H9 (cell line): ENCODE measurements around the gene ABLIM1. TPM values are rescaled to one million over a fixed set of nuclear protein-coding genes. Genes with fewer than 3 reads are reported as not detected.

Source experiments
- DNase-seq: peaks from one replicate; pipeline ENCODE4 v3.0.0-alpha.2; 2017
- H2AFZ ChIP-seq: one replicate; pipeline ENCODE4 v1.6.1; 2013; ENCODE audit warnings: mild to moderate bottlenecking, low read length, control low read depth, moderate library complexity
- H2AK5ac ChIP-seq: 2 replicates; pipeline ENCODE4 v1.6.1; 2013; ENCODE audit warnings: low read length, control low read depth, mixed read lengths; ENCODE audit not compliant: insufficient read length
- H2BK120ac ChIP-seq: one replicate; pipeline ENCODE4 v1.6.1; 2013; ENCODE audit warnings: low read depth, mild to moderate bottlenecking, low read length, control low read depth, inconsistent platforms; ENCODE audit not compliant: poor library complexity, severe bottlenecking
- H2BK12ac ChIP-seq: 2 replicates; pipeline ENCODE4 v1.6.1; 2013; ENCODE audit warnings: low read length, control low read depth, mixed read lengths, low read depth; ENCODE audit not compliant: insufficient read length
- H2BK15ac ChIP-seq: 2 replicates; pipeline ENCODE4 v1.6.1; 2013; ENCODE audit warnings: low read depth, low read length, control low read depth
- H2BK20ac ChIP-seq: one replicate; pipeline ENCODE4 v1.6.1; 2013; ENCODE audit warnings: low read depth, mild to moderate bottlenecking, low read length, control low read depth, inconsistent platforms; ENCODE audit not compliant: poor library complexity, severe bottlenecking
- H2BK5ac ChIP-seq: 2 replicates; pipeline ENCODE4 v1.6.1; 2013; ENCODE audit warnings: low read length, control low read depth, mixed read lengths; ENCODE audit not compliant: insufficient read length
- H3K14ac ChIP-seq: 2 replicates; pipeline ENCODE4 v1.6.1; 2013; ENCODE audit warnings: low read length, control low read depth; ENCODE audit not compliant: insufficient read depth
- H3K18ac ChIP-seq: 2 replicates; pipeline ENCODE4 v1.6.1; 2013; ENCODE audit warnings: low read depth, mild to moderate bottlenecking, mixed read lengths, low read length, control low read depth; ENCODE audit not compliant: insufficient read length
- H3K23ac ChIP-seq: 2 replicates; pipeline ENCODE4 v1.6.1; 2013; ENCODE audit warnings: low read length, control low read depth, mixed read lengths, low read depth; ENCODE audit not compliant: insufficient read length
- H3K23me2 ChIP-seq: 2 replicates; pipeline ENCODE4 v1.6.1; 2013; ENCODE audit warnings: low read depth, mild to moderate bottlenecking, mixed read lengths, low read length, control low read depth; ENCODE audit not compliant: insufficient read length, poor library complexity, severe bottlenecking
- H3K27ac ChIP-seq: 2 replicates; pipeline ENCODE4 v1.5.1; 2013; ENCODE audit warnings: low read length, control low read depth, mixed read lengths, low read depth; ENCODE audit not compliant: insufficient read length
- H3K27me3 ChIP-seq: 2 replicates; pipeline ENCODE4 v1.6.1; 2013; ENCODE audit warnings: low read length, control low read depth, inconsistent platforms; ENCODE audit not compliant: insufficient read depth
- H3K4ac ChIP-seq: 2 replicates; pipeline ENCODE4 v1.6.1; 2013; ENCODE audit warnings: low read depth, mild to moderate bottlenecking, control low read depth, inconsistent platforms, low read length, moderate library complexity
- H3K4me1 ChIP-seq: 2 replicates; pipeline ENCODE4 v1.6.1; 2013; ENCODE audit warnings: low read length, control low read depth, inconsistent platforms; ENCODE audit not compliant: insufficient read depth
- H3K4me2 ChIP-seq: 2 replicates; pipeline ENCODE4 v1.6.1; 2013; ENCODE audit warnings: low read length, control low read depth, mixed read lengths; ENCODE audit not compliant: insufficient read length, insufficient read depth
- H3K56ac ChIP-seq: 2 replicates; pipeline ENCODE4 v1.6.1; 2013; ENCODE audit warnings: low read depth, mild to moderate bottlenecking, mixed read lengths, low read length, control low read depth; ENCODE audit not compliant: insufficient read length
- H3K79me1 ChIP-seq: 2 replicates; pipeline ENCODE4 v1.6.1; 2013; ENCODE audit warnings: low read depth, mild to moderate bottlenecking, moderate library complexity, low read length, control low read depth, inconsistent platforms; ENCODE audit not compliant: insufficient read depth, poor library complexity, severe bottlenecking
- H3K79me2 ChIP-seq: 2 replicates; pipeline ENCODE4 v1.6.1; 2013; ENCODE audit warnings: low read length, control low read depth, inconsistent platforms; ENCODE audit not compliant: insufficient read depth
- H3K9ac ChIP-seq: 2 replicates; pipeline ENCODE4 v1.6.1; 2013; ENCODE audit warnings: low read length, control low read depth, mixed read lengths; ENCODE audit not compliant: insufficient read length; ENCODE audit errors: extremely low read depth
- H3K9me3 ChIP-seq: one replicate; pipeline ENCODE4 v1.6.1; 2013; ENCODE audit warnings: low read depth, low read length, inconsistent platforms; ENCODE audit not compliant: control insufficient read depth
- H3T11ph ChIP-seq: one replicate; pipeline ENCODE4 v1.6.1; 2013; ENCODE audit warnings: mild to moderate bottlenecking, low read length, control low read depth, inconsistent platforms
- H4K20me1 ChIP-seq: one replicate; pipeline ENCODE4 v1.6.1; 2013; ENCODE audit not compliant: control insufficient read depth, insufficient read length, insufficient read depth
- H4K5ac ChIP-seq: 2 replicates; pipeline ENCODE4 v1.6.1; 2013; ENCODE audit warnings: low read depth, mild to moderate bottlenecking, mixed read lengths, low read length, control low read depth; ENCODE audit not compliant: insufficient read length
- H4K8ac ChIP-seq: replicated peaks from 2 replicates; pipeline ENCODE4 v1.6.1; 2013; ENCODE audit warnings: low read length, control low read depth, mixed read lengths, low read depth; ENCODE audit not compliant: insufficient read length
- H4K91ac ChIP-seq: 2 replicates; pipeline ENCODE4 v1.6.1; 2013; ENCODE audit warnings: low read depth, mild to moderate bottlenecking, moderate library complexity, mixed read lengths, low read length, control low read depth; ENCODE audit not compliant: insufficient read length
- H3K27ac Mint-ChIP-seq, 3 experiments: 2 replicates in 2 of 3; 3 replicates in 1 of 3; pipeline ENCODE4 v1.8.0; 2020 to 2021; ENCODE audit warnings: mixed read lengths in 3 of 3, mild to moderate bottlenecking in 1 of 3, moderate library complexity in 1 of 3
- H3K27me3 Mint-ChIP-seq: 2 replicates; pipeline ENCODE4 v1.8.0; 2021; ENCODE audit warnings: low read depth, mild to moderate bottlenecking, moderate library complexity, mixed read lengths
- H3K36me3 Mint-ChIP-seq, 3 experiments: 2 replicates in 2 of 3; 3 replicates in 1 of 3; pipeline ENCODE4 v1.8.0; 2020 to 2021; ENCODE audit warnings: low read depth in 3 of 3, mixed read lengths in 3 of 3; ENCODE audit not compliant: insufficient read depth in 1 of 3
- H3K4me1 Mint-ChIP-seq, 2 experiments: 2 replicates each; pipeline ENCODE4 v1.8.0; 2020; ENCODE audit warnings: mixed read lengths in 2 of 2
- H3K4me3 Mint-ChIP-seq, 2 experiments: 2 replicates in 1 of 2; 3 replicates in 1 of 2; pipeline ENCODE4 v1.8.0; 2020 to 2021; ENCODE audit warnings: mild to moderate bottlenecking in 2 of 2, mixed read lengths in 2 of 2, moderate library complexity in 1 of 2
- H3K9me3 Mint-ChIP-seq, 2 experiments: 2 replicates in 1 of 2; 3 replicates in 1 of 2; pipeline ENCODE4 v1.8.0; 2020; ENCODE audit warnings: mild to moderate bottlenecking in 2 of 2, mixed read lengths in 2 of 2, moderate library complexity in 1 of 2
- CTCF ChIP-seq: fragments of 200-600 bp; sonication (generic); conservative IDR thresholded peaks from 3 replicates; pipeline ENCODE4 v1.8.0; 2021; ENCODE audit warnings: antibody characterized with exemption, mild to moderate bottlenecking
- WGBS: extraction: QIAGEN DNeasy Blood & Tissue Kit; methylation state at CpG from one replicate; pipeline ENCODE4 v1.1.7; 2013; ENCODE audit warnings: missing lambda C conversion rate, low lambda C conversion rate, mixed read lengths; ENCODE audit not compliant: insufficient read length; ENCODE audit errors: extremely low coverage; 5-methylcytosine and 5-hydroxymethylcytosine counted together
- total RNA-seq: library from RNA; stranded (reverse); gene quantifications from 2 replicates; pipeline ENCODE4 v1.2.1, GENCODE V29; 2021

ABLIM1 gene
- total RNA-seq, 1 experiment from 2014 or later: 32.1 TPM

DNA sequence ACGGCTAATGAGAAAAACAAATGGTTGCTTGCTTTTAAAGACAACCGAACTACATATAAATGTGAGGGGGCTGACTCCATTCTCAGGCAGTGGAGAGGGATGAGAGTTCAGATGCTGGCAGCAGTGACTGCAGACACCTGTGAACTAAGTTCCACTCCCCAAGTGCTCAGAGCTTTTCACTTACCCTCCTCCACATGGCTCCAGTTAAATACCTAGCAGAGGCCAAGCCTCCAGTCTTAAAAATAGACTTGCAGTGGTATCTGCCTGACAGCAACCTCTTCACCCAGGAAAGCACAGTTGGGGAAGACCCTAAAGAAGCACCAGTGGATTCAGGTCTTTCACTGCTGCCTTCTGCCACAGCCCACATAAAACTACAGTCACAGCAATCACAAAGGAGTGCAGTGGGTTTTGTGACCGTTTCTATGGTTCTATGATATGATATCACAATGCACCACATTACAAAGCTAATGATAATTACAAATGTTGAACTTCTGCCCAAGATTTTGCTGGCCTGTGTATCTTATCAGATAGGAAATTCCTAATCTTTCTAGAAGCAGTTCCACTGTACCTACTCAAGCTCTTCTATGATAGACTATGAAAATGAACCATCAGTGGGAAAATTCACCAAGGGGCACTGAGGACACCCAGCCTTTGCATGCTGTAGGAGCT is 3.3 kb upstream of the ABLIM1 start:
- H3K4me3 Mint-ChIP-seq: no peak overlapping the region
- no peak overlapping the region for H2AK5ac ChIP-seq
- H3K23me2 ChIP-seq: no peaks in the 10 kb centered on the region
- no peak overlapping the region for H3T11ph ChIP-seq
- WGBS: no CpG with 5 or more reads among the region's 3 CpGs
- no peak overlapping the region for H3K9ac ChIP-seq
- no peak for DNase-seq
- no peak overlapping the region for H3K56ac ChIP-seq
- no peaks in the 10 kb centered on the region for H4K20me1 ChIP-seq
- H4K5ac ChIP-seq: no peak overlapping the region
- H2AFZ ChIP-seq: no peak overlapping the region
- H3K79me2 ChIP-seq: no peaks in the 10 kb centered on the region
- no peaks in the 10 kb centered on the region for H3K36me3 Mint-ChIP-seq
- H3K27ac Mint-ChIP-seq: peak overlapping the region in 1 of 3 experiments; percentile 62; a peak in 1 of 7 replicates
- no peak for TF ChIP-seq CTCF
- no peak overlapping the region for H4K8ac ChIP-seq
- H3K27me3 Mint-ChIP-seq: no peaks in the 10 kb centered on the region
- no peaks in the 10 kb centered on the region for H3K9me3 Mint-ChIP-seq
- no peak overlapping the region for H2BK120ac ChIP-seq
- no peak overlapping the region for H3K18ac ChIP-seq
- no peaks in the 10 kb centered on the region for H3K27me3 ChIP-seq
- no peak overlapping the region for H3K23ac ChIP-seq
- no peak overlapping the region for H3K14ac ChIP-seq
- peaks cover 19 to 30% of the 10 kb centered on the region in 2 experiments for H3K4me1 Mint-ChIP-seq
- H3K79me1 ChIP-seq: no peaks in the 10 kb centered on the region
- no peak overlapping the region for H2BK12ac ChIP-seq
- H3K27ac ChIP-seq: no peak overlapping the region
- no peak overlapping the region for H2BK15ac ChIP-seq
- no peak overlapping the region for H3K4me2 ChIP-seq
- no peak overlapping the region for H3K4ac ChIP-seq
- H3K4me1 ChIP-seq: peaks cover 6% of the 10 kb centered on the region
- no peak overlapping the region for H2BK5ac ChIP-seq
- H3K9me3 ChIP-seq: no peaks in the 10 kb centered on the region
- no peak overlapping the region for H4K91ac ChIP-seq
- H2BK20ac ChIP-seq: no peak overlapping the region
